Kidney (tissue), 14 donors: ENCODE results near the gene KCNAB1. TPM values are rescaled to one million over a fixed set of nuclear protein-coding genes. Genes with fewer than 3 reads are reported as not detected.
"Not testable (repeated sequence)": the region's sequence is repeated elsewhere in the genome, so short reads cannot be mapped to it uniquely, and the experiment has no call there.

Source experiments
- DNase-seq, 5 donors: peaks; one replicate each; pipeline ENCODE4 v3.0.0-alpha.2; 2013 to 2020
- FAIRE-seq: peaks from 2 replicates; lab custom pipeline; 2012; peaks lifted over from hg19 to GRCh38; lab: Jason Lieb, UNC
- H3K27ac ChIP-seq, 2 donors: one replicate each; pipeline ENCODE4 v1.7.0; 2013; ENCODE audit warnings: low read depth in 2 of 2, low read length in 2 of 2, inconsistent platforms in 1 of 2
- H3K27me3 ChIP-seq: one replicate; pipeline ENCODE4 v1.7.1; 2013; ENCODE audit warnings: low read length, inconsistent platforms; ENCODE audit not compliant: control insufficient read depth, insufficient read depth
- H3K36me3 ChIP-seq, 3 donors: one replicate each; pipeline versions ENCODE4 v1.7.0 to v1.7.1; 2013; ENCODE audit warnings: low read length in 3 of 3, control low read depth in 1 of 3, inconsistent platforms in 1 of 3; ENCODE audit not compliant: insufficient read depth in 3 of 3, control insufficient read depth in 2 of 3
- H3K4me1 ChIP-seq, 3 donors: one replicate each; pipeline versions ENCODE4 v1.7.0 to v1.7.1; 2013; ENCODE audit warnings: low read length in 3 of 3, inconsistent platforms in 1 of 3, low read depth in 1 of 3; ENCODE audit not compliant: control insufficient read depth in 2 of 3, insufficient read depth in 2 of 3
- H3K4me3 ChIP-seq, 3 donors: one replicate each; pipeline versions ENCODE4 v1.7.0 to v1.8.1; 2013; ENCODE audit warnings: low read length in 3 of 3, control low read depth in 1 of 3, inconsistent platforms in 1 of 3
- H3K9ac ChIP-seq, 3 donors: one replicate each; pipeline versions ENCODE4 v1.7.0 to v1.7.1; 2013; ENCODE audit warnings: low read length in 3 of 3, control low read depth in 1 of 3, inconsistent platforms in 1 of 3
- H3K9me3 ChIP-seq, 3 donors: one replicate each; pipeline versions ENCODE4 v1.7.0 to v1.7.1; 2013; ENCODE audit warnings: low read length in 3 of 3, control low read depth in 1 of 3, inconsistent platforms in 1 of 3; ENCODE audit not compliant: control insufficient read depth in 2 of 3, insufficient read depth in 1 of 3
- CTCF ChIP-seq: IDR thresholded peaks from 3 replicates; pipeline ENCODE4 v1.5.1; 2012; ENCODE audit warnings: mild to moderate bottlenecking, moderate library complexity, borderline replicate concordance; ENCODE audit not compliant: insufficient read depth; ENCODE audit errors: extremely low read depth
- intact Hi-C: fragments of 100-400 bp; cut with DNase I; formaldehyde crosslinking; loops from one replicate; pipeline ENCODE4 v1.11.1; 2022
- polyA plus RNA-seq: library from polyadenylated mRNA; stranded (reverse); fragments of 350-450 nt; fragmentation: Illumina TruSeq; extraction: RNeasy Lipid Tissue Mini Kit (QIAGEN cat#74804); gene quantifications from one replicate; pipeline ENCODE4 v1.2.3, GENCODE V29; 2014; ENCODE audit warnings: low read depth, low replicate concordance; ENCODE audit not compliant: insufficient read depth
- total RNA-seq: library from RNA; stranded (reverse); fragmentation: NEBNext Ultra II Directional; extraction: Animal tissue kit (Norgen Biotek cat#: 25700); gene quantifications from one replicate; pipeline ENCODE4 v1.2.1, GENCODE V29; 2021
- donor health status: control.
- donor health status: control.
- donor health status: control.
- donor health status: control.
- donor health status: control.
- donor health status: DM: yes; HTN: yes; CAD: no.
- donor health status: Normal renal cell carcinoma (clear cell type).

The KCNAB1 gene
- total and polyA plus RNA-seq, 2 donors from 2014 or later, result 1.7 to 6.6 TPM

GRCh38 chr3:156133076-156133475 is 12.7 kb downstream of the KCNAB1 start:
- H3K27ac ChIP-seq, result no peak overlapping the region
- no peaks in the 10 kb centered on the region for H3K9me3 ChIP-seq
- intact Hi-C loops, result no loop called here
- DNase-seq, result no peak
- no peak for TF ChIP-seq CTCF
- H3K36me3 ChIP-seq, result no peaks in the 10 kb centered on the region
- no peak overlapping the region for H3K4me3 ChIP-seq
- FAIRE-seq, result peak; percentile 29
- no peak overlapping the region for H3K9ac ChIP-seq
- no peaks in the 10 kb centered on the region for H3K4me1 ChIP-seq
- H3K27me3 ChIP-seq, result no peaks in the 10 kb centered on the region

- intact Hi-C loops, result no loop called here
- no peaks in the 10 kb centered on the region for H3K9me3 ChIP-seq
- no peaks in the 10 kb centered on the region for H3K4me1 ChIP-seq
- DNase-seq (no peak), FAIRE-seq (no peak)
- H3K9ac ChIP-seq, result no peak overlapping the region
- H3K4me3 ChIP-seq, result no peak overlapping the region
- no peaks in the 10 kb centered on the region for H3K27me3 ChIP-seq
- no peaks in the 10 kb centered on the region for H3K36me3 ChIP-seq
- H3K27ac ChIP-seq, result no peak overlapping the region
- no peak for TF ChIP-seq CTCF
Measured at GRCh38 chr3:156135921-156136638, 15.7 kb downstream of the KCNAB1 start.

- H3K27me3 ChIP-seq, H3K4me1 ChIP-seq, DNase-seq, H3K27ac ChIP-seq, H3K4me3 ChIP-seq, H3K9me3 ChIP-seq, H3K9ac ChIP-seq, FAIRE-seq, H3K36me3 ChIP-seq, intact Hi-C loops: not testable (repeated sequence)
Measured at GRCh38 chr3:156137397-156137796, 17.0 kb downstream of the KCNAB1 start.

DNA sequence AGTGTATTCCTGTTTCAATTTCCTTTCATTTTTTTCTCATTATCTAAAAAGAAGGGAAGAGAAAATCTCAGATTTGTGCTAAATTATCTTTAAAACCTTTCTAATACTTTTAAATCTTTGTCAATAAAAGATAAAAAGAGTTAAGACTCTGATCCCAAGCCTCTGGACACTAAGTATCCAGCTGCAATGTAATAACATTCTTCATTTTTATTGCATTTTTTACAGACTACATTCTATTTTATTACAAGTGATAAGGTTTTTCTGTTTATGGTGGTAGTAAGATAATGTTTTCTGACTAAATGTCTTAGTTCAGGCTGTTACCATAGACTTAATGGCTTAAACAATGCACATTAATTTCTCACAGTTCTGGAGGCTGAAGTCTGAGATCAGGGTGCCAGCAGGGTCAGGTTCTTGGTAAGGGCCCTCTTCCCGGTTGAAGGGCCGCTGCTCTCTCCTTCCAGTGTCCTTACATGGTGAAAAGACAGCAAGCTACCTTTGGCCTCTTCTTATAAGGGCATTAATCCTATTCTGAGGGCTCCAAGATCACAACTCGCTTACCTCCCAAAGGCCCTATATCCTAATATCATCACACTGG is 19.7 kb downstream of the KCNAB1 start:
- TF ChIP-seq CTCF, result no peak
- H3K9ac ChIP-seq, result no peak overlapping the region
- no peaks in the 10 kb centered on the region for H3K27me3 ChIP-seq
- intact Hi-C loops, result no loop called here
- H3K9me3 ChIP-seq, result no peaks in the 10 kb centered on the region
- no peak overlapping the region for H3K4me3 ChIP-seq
- FAIRE-seq (no peak), DNase-seq (no peak)
- H3K4me1 ChIP-seq, result no peaks in the 10 kb centered on the region
- H3K36me3 ChIP-seq, result no peaks in the 10 kb centered on the region
- no peak overlapping the region for H3K27ac ChIP-seq
